Panc1 (cell line): ENCODE data around the gene RNU5D-1. TPM values are rescaled to one million over a fixed set of nuclear protein-coding genes. Genes with fewer than 3 reads are reported as not detected.
A peak's percentile ranks its signal among the peaks of the same experiment; 100 is the strongest.

ENCODE experiments used
- ATAC-seq: fragments of 200-7000 bp; cut with Tn5 transposase; 2 replicates; pipeline ENCODE4 v1.9.1; 2020; ENCODE audit warnings: mild to moderate bottlenecking, moderate library complexity
- BruUV-seq: library from RNA; stranded (reverse); fragments of 400-500 nt; replicated peaks from 2 replicates; lab custom pipeline; 2021; lab: Mats Ljungman, UMichigan
- CTCF ChIA-PET: fragments of 300-600 bp; sonication (Branson Sonifier 250); formaldehyde crosslinking; loops from one replicate; lab custom pipeline; 2022; ENCODE audit warnings: antibody characterized with exemption; lab: Charles Lee
- POLR2A ChIA-PET: fragments of 300-600 bp; sonication (Branson Sonifier 250); formaldehyde crosslinking; loops from one replicate; lab custom pipeline; 2022; ENCODE audit warnings: antibody characterized with exemption; lab: Charles Lee
- DNase-seq: peaks from one replicate; pipeline ENCODE4 v3.0.0-alpha.2; 2010; ENCODE audit warnings: low read depth, low spot score
- H3K27ac ChIP-seq: 2 replicates; pipeline ENCODE4 v1.5.1; 2011; ENCODE audit warnings: mild to moderate bottlenecking, low read length, inconsistent platforms
- H3K27me3 ChIP-seq: fragments of 200-500 bp; sonication (Bioruptor generic); 2 replicates; pipeline ENCODE4 v1.6.0; 2014; ENCODE audit warnings: low read length, inconsistent platforms; ENCODE audit not compliant: control insufficient read depth, insufficient read depth
- H3K36me3 ChIP-seq: fragments of 200-500 bp; sonication (Bioruptor generic); 2 replicates; pipeline ENCODE4 v1.5.1; 2014; ENCODE audit warnings: inconsistent platforms, mild to moderate bottlenecking, low read length, moderate library complexity; ENCODE audit not compliant: control insufficient read depth, insufficient read depth
- H3K4me1 ChIP-seq: 2 replicates; pipeline ENCODE4 v1.5.1; 2011; ENCODE audit warnings: inconsistent platforms, mild to moderate bottlenecking, low read length, moderate library complexity; ENCODE audit not compliant: control insufficient read depth, insufficient read depth
- H3K4me3 ChIP-seq, 2 experiments: 2 replicates each; pipeline ENCODE4 v1.5.1; 2011 to 2012; ENCODE audit warnings: low read depth in 2 of 2, low read length in 2 of 2, mild to moderate bottlenecking in 2 of 2, inconsistent platforms in 1 of 2, moderate library complexity in 1 of 2
- H3K9me3 ChIP-seq: fragments of 200-500 bp; sonication (Bioruptor generic); 2 replicates; pipeline ENCODE4 v1.5.1; 2014; ENCODE audit warnings: low read depth, mild to moderate bottlenecking, inconsistent platforms, low read length, moderate library complexity; ENCODE audit not compliant: control insufficient read depth, insufficient read depth
- CTCF ChIP-seq: fragments of 450-650 bp; IDR thresholded peaks from 2 replicates; pipeline ENCODE4 v1.5.1; 2017; ENCODE audit warnings: mild to moderate bottlenecking
- POLR2AphosphoS5 ChIP-seq: IDR thresholded peaks from 2 replicates; pipeline ENCODE4 v1.6.1; 2012; ENCODE audit warnings: mild to moderate bottlenecking, low read depth, low read length, moderate library complexity
- REST ChIP-seq, 2 experiments: IDR thresholded peaks; 2 replicates each; pipeline ENCODE4 v1.6.1; 2011 to 2012; ENCODE audit warnings: low read depth in 2 of 2, control low read depth in 1 of 2, low read length in 1 of 2, mild to moderate bottlenecking in 1 of 2, moderate library complexity in 1 of 2; ENCODE audit not compliant: insufficient read depth in 1 of 2
- SIN3A ChIP-seq: IDR thresholded peaks from 2 replicates; pipeline ENCODE4 v1.6.1; 2012; ENCODE audit warnings: low read depth, mild to moderate bottlenecking, low read length, moderate library complexity, borderline replicate concordance; ENCODE audit not compliant: insufficient read depth
- TCF7L2 ChIP-seq: IDR thresholded peaks from 2 replicates; pipeline ENCODE4 v1.6.1; 2011; ENCODE audit warnings: mild to moderate bottlenecking, low read depth, low read length, inconsistent platforms
- in situ Hi-C: cut with HindIII; loops from 2 replicates; pipeline ENCODE4 v1.10.0; 2016; ENCODE audit warnings: low sequenced_read_pairs, low pct_unique_long_range_greater_than_20kb
- intact Hi-C: fragments of 100-400 bp; cut with micrococcal nuclease; formaldehyde crosslinking; loops from one replicate; pipeline ENCODE4 v1.10.0; 2022; ENCODE audit not compliant: unreplicated experiment
- total RNA-seq: library from RNA; stranded (reverse); gene quantifications from one replicate; pipeline ENCODE4 v1.2.1, GENCODE V29; 2021; ENCODE audit not compliant: unreplicated experiment

Gene RNU5D-1
- total RNA-seq, 1 experiment from 2014 or later: not detected

GRCh38 chr1:44693159-44693558 lies 37.8 kb downstream of the RNU5D-1 start:
- CTCF ChIA-PET: no interaction called here
- peaks cover 5% of the 10 kb centered on the region; the same call in 1 of the 2 replicates for H3K4me1 ChIP-seq
- no peak overlapping the region for H3K27ac ChIP-seq
- POLR2A ChIA-PET: interaction anchor here (0.6 kb wide), 1 partner anchor 11 kb away, joined by 4 read pairs; no protein-coding TSS in a partner anchor
- BruUV-seq: no TSS peak
- no peaks in the 10 kb centered on the region for H3K9me3 ChIP-seq
- no peak for DNase-seq
- no peaks in the 10 kb centered on the region for H3K36me3 ChIP-seq
- intact Hi-C loops (no loop called here), in situ Hi-C loops (no loop called here)
- no peak for TF ChIP-seq CTCF
- TF ChIP-seq REST (IDR thresholded peaks at IDR 0.05; ENCODE audit: insufficient read depth in 1 of 2, low read depth in 2 of 2, low read length in 1 of 2): no peak
- no peak for TF ChIP-seq TCF7L2
- no peak for TF ChIP-seq SIN3A
- no peak for TF ChIP-seq POLR2AphosphoS5
- no peak overlapping the region for H3K4me3 ChIP-seq
- H3K27me3 ChIP-seq: no peaks in the 10 kb centered on the region
- ATAC-seq: peak; percentile 25; the same call in 1 of the 2 replicates

- ATAC-seq: no peak
- CTCF ChIA-PET: no interaction called here
- H3K27me3 ChIP-seq: no peaks in the 10 kb centered on the region
- POLR2A ChIA-PET: no interaction called here
- no peaks in the 10 kb centered on the region for H3K36me3 ChIP-seq
- no TSS peak for BruUV-seq
- H3K27ac ChIP-seq: no peak overlapping the region
- H3K4me3 ChIP-seq: no peak overlapping the region
- in situ Hi-C loops: no loop called here
- TF ChIP-seq CTCF: no peak
- TF ChIP-seq POLR2AphosphoS5: no peak
- TF ChIP-seq TCF7L2: no peak
- no peak for TF ChIP-seq REST (IDR thresholded peaks at IDR 0.05; ENCODE audit: insufficient read depth in 1 of 2, low read depth in 2 of 2, low read length in 1 of 2)
- TF ChIP-seq SIN3A: no peak
- intact Hi-C loops: no loop called here
- H3K4me1 ChIP-seq: peaks cover 5% of the 10 kb centered on the region; the same call in 1 of the 2 replicates
- DNase-seq: no peak
- H3K9me3 ChIP-seq: no peaks in the 10 kb centered on the region
Measured at GRCh38 chr1:44689447-44689765, 41.6 kb downstream of the RNU5D-1 start.
